ENCODE results near the gene ADGRL3. TPM values are rescaled to one million over a fixed set of nuclear protein-coding genes. Genes with fewer than 3 reads are reported as not detected.

ADGRL3 gene
- total RNA-seq, 1 donor from 2014 or later, result 31.3 TPM

DNA sequence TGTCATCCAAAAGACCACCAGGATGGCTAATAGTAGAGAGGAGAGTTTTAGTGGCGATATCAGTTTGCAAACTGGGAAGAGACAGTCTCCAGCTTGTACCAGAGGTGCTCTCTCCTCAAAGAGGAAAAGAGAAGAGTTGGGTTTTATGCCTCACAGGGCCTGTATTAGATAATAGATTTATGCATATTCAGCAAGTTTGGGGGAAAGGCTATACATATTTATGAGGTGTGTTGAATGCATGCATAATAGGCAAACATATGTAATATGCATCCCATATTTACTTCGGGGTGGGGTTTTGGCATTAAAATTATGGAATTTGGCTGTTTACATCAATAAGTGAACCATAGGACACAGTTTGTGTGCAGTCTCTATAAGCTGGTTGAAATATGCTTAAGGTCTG is 22.8 kb upstream of the ADGRL3 start:
- Histone ChIP-seq H3K27me3 (ENCODE audit: insufficient read depth, low read length) (no peaks in the 10 kb centered on the region), H2AFZ (ENCODE audit: low read depth, low read length) (no peak overlapping the region), H3K9ac (ENCODE audit: low read length) (no peak overlapping the region), H3K4me2 (ENCODE audit: low read length) (no peak overlapping the region), H3K4me3 (ENCODE audit: insufficient read depth, low read depth, low read length) (no peak overlapping the region), H4K20me1 (ENCODE audit: insufficient read depth, low read length) (no peaks in the 10 kb centered on the region), H3K79me2 (ENCODE audit: insufficient read depth, low read length) (no peaks in the 10 kb centered on the region), H3K4me1 (ENCODE audit: insufficient read depth, low read length) (no peaks in the 10 kb centered on the region), H3K9me3 (ENCODE audit: insufficient read depth, low read depth, low read length) (no peaks in the 10 kb centered on the region), H3K36me3 (ENCODE audit: insufficient read depth, low read length) (no peaks in the 10 kb centered on the region), H3K27ac (ENCODE audit: low read depth, low read length) (no peak overlapping the region)
- no peak for FAIRE-seq
- TF ChIP-seq, protein P1, sequence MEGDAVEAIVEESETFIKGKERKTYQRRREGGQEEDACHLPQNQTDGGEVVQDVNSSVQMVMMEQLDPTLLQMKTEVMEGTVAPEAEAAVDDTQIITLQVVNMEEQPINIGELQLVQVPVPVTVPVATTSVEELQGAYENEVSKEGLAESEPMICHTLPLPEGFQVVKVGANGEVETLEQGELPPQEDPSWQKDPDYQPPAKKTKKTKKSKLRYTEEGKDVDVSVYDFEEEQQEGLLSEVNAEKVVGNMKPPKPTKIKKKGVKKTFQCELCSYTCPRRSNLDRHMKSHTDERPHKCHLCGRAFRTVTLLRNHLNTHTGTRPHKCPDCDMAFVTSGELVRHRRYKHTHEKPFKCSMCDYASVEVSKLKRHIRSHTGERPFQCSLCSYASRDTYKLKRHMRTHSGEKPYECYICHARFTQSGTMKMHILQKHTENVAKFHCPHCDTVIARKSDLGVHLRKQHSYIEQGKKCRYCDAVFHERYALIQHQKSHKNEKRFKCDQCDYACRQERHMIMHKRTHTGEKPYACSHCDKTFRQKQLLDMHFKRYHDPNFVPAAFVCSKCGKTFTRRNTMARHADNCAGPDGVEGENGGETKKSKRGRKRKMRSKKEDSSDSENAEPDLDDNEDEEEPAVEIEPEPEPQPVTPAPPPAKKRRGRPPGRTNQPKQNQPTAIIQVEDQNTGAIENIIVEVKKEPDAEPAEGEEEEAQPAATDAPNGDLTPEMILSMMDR (IDR thresholded peaks at IDR 0.05; ENCODE audit: insufficient read depth, low read depth, low read length), result no peak
- no peak for TF ChIP-seq EZH2 (IDR thresholded peaks at IDR 0.05; ENCODE audit: insufficient read depth, low read length)
- Mint-ChIP-seq H3K4me3 (ENCODE audit: unreplicated experiment) (no peak overlapping the region), H3K27me3 (ENCODE audit: low read depth, unreplicated experiment) (no peaks in the 10 kb centered on the region), H3K9me3 (ENCODE audit: unreplicated experiment) (no peaks in the 10 kb centered on the region), H3K27ac (ENCODE audit: unreplicated experiment) (no peak overlapping the region), H3K36me3 (ENCODE audit: low read depth, unreplicated experiment) (no peaks in the 10 kb centered on the region), H3K4me1 (ENCODE audit: low read depth, unreplicated experiment) (no peaks in the 10 kb centered on the region)
- no peak for DNase-seq (ENCODE audit: low read depth)

DNA sequence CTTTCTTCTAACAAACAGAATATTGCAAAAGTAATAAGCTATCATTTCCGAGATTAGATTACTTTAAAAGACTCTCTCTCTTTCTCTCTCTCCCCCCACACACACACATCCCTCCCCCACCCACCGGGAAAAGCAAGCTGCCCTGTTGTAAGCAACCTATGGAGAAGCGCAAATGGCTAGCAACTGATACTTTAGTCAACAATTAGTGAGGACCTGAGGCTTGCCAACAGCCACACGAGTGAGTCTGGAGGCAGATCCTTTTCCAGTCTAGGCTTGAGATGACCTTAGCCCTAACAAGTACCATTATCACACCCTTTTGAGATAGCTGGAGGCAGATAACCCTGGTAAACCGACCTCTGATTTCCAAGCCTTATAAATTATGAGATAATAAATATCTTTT is 19.7 kb upstream of the ADGRL3 start:
- no peak for DNase-seq (ENCODE audit: low read depth)
- Histone ChIP-seq H3K4me2 (ENCODE audit: low read length) (no peak overlapping the region), H3K79me2 (ENCODE audit: insufficient read depth, low read length) (no peaks in the 10 kb centered on the region), H3K9ac (ENCODE audit: low read length) (no peak overlapping the region), H3K27me3 (ENCODE audit: insufficient read depth, low read length) (no peaks in the 10 kb centered on the region), H3K9me3 (ENCODE audit: insufficient read depth, low read depth, low read length) (peaks cover 4% of the 10 kb centered on the region), H4K20me1 (ENCODE audit: insufficient read depth, low read length) (no peaks in the 10 kb centered on the region), H3K4me1 (ENCODE audit: insufficient read depth, low read length) (no peaks in the 10 kb centered on the region), H3K27ac (ENCODE audit: low read depth, low read length) (no peak overlapping the region), H3K36me3 (ENCODE audit: insufficient read depth, low read length) (no peaks in the 10 kb centered on the region), H2AFZ (ENCODE audit: low read depth, low read length) (no peak overlapping the region), H3K4me3 (ENCODE audit: insufficient read depth, low read depth, low read length) (no peak overlapping the region)
- H3K9me3 Mint-ChIP-seq (ENCODE audit: unreplicated experiment), result no peaks in the 10 kb centered on the region
- H3K27ac Mint-ChIP-seq (ENCODE audit: unreplicated experiment), result no peak overlapping the region
- H3K36me3 Mint-ChIP-seq (ENCODE audit: low read depth, unreplicated experiment), result no peaks in the 10 kb centered on the region
- no peaks in the 10 kb centered on the region for H3K4me1 Mint-ChIP-seq (ENCODE audit: low read depth, unreplicated experiment)
- TF ChIP-seq, protein P1 (IDR thresholded peaks at IDR 0.05; ENCODE audit: insufficient read depth, low read depth, low read length), result no peak
- TF ChIP-seq EZH2 (IDR thresholded peaks at IDR 0.05; ENCODE audit: insufficient read depth, low read length), result no peak
- no peak for FAIRE-seq
- H3K27me3 Mint-ChIP-seq (ENCODE audit: low read depth, unreplicated experiment), result no peaks in the 10 kb centered on the region
- no peak overlapping the region for H3K4me3 Mint-ChIP-seq (ENCODE audit: unreplicated experiment)

DNA sequence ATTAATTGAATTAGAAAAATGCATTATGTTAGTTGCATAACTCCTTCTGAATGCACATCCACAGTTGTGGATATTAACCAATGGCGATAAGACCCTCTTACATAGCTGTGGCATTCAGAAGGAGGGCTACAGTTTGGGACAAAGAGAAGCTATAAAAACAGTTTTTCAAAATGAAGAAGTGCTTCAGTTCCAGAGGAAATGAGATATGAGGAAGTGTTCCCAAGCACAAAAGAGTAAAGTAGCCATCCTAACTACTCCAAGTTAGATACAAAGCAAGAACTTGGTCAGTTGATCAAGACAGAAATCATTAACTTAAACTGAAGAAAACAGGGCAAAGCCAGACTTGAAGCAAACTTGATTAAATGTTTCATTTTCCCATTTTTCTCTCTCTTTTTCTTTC is 17.2 kb upstream of the ADGRL3 start:
- no peaks in the 10 kb centered on the region for H3K27me3 ChIP-seq (ENCODE audit: insufficient read depth, low read length)
- H4K20me1 ChIP-seq (ENCODE audit: insufficient read depth, low read length), result no peaks in the 10 kb centered on the region
- TF ChIP-seq EZH2 (IDR thresholded peaks at IDR 0.05; ENCODE audit: insufficient read depth, low read length), result no peak
- TF ChIP-seq, protein P1 (IDR thresholded peaks at IDR 0.05; ENCODE audit: insufficient read depth, low read depth, low read length), result no peak
- no peak overlapping the region for H3K4me3 Mint-ChIP-seq (ENCODE audit: unreplicated experiment)
- no peaks in the 10 kb centered on the region for H3K9me3 Mint-ChIP-seq (ENCODE audit: unreplicated experiment)
- H3K27ac ChIP-seq (ENCODE audit: low read depth, low read length), result no peak overlapping the region
- H3K27ac Mint-ChIP-seq (ENCODE audit: unreplicated experiment), result no peak overlapping the region
- no peak overlapping the region for H3K4me2 ChIP-seq (ENCODE audit: low read length)
- H3K4me3 ChIP-seq (ENCODE audit: insufficient read depth, low read depth, low read length), result no peak overlapping the region
- DNase-seq (ENCODE audit: low read depth) (no peak), FAIRE-seq (no peak)
- no peaks in the 10 kb centered on the region for H3K36me3 ChIP-seq (ENCODE audit: insufficient read depth, low read length)
- no peaks in the 10 kb centered on the region for H3K36me3 Mint-ChIP-seq (ENCODE audit: low read depth, unreplicated experiment)
- no peak overlapping the region for H2AFZ ChIP-seq (ENCODE audit: low read depth, low read length)
- no peaks in the 10 kb centered on the region for H3K27me3 Mint-ChIP-seq (ENCODE audit: low read depth, unreplicated experiment)
- no peaks in the 10 kb centered on the region for H3K79me2 ChIP-seq (ENCODE audit: insufficient read depth, low read length)
- H3K4me1 ChIP-seq (ENCODE audit: insufficient read depth, low read length), result no peaks in the 10 kb centered on the region
- H3K4me1 Mint-ChIP-seq (ENCODE audit: low read depth, unreplicated experiment), result no peaks in the 10 kb centered on the region
- peaks cover 4% of the 10 kb centered on the region for H3K9me3 ChIP-seq (ENCODE audit: insufficient read depth, low read depth, low read length)
- no peak overlapping the region for H3K9ac ChIP-seq (ENCODE audit: low read length)
